WTC11 (cell line): ENCODE results near the gene ITGA1. TPM values are rescaled to one million over a fixed set of nuclear protein-coding genes. Genes with fewer than 3 reads are reported as not detected.

ENCODE experiments used
- ARID4B ChIP-seq: sonication (generic); formaldehyde crosslinking; IDR thresholded peaks from 2 replicates; pipeline ENCODE4 v1.8.0; 2023; ENCODE audit warnings: missing genetic modification reagents, mild to moderate bottlenecking, borderline replicate concordance
- ESRRA ChIP-seq: sonication (generic); formaldehyde crosslinking; IDR thresholded peaks from 2 replicates; pipeline ENCODE4 v1.8.1; 2022; ENCODE audit warnings: mild to moderate bottlenecking, missing genetic modification reagents, borderline replicate concordance
- ETV6 ChIP-seq: sonication (generic); formaldehyde crosslinking; IDR thresholded peaks from 2 replicates; pipeline ENCODE4 v1.8.1; 2022; ENCODE audit warnings: mild to moderate bottlenecking, missing genetic modification reagents
- FOXJ3 ChIP-seq: sonication (generic); formaldehyde crosslinking; IDR thresholded peaks from 2 replicates; pipeline ENCODE4 v1.9.0; 2021; ENCODE audit warnings: missing genetic modification reagents, mild to moderate bottlenecking, borderline replicate concordance
- GABPB1 ChIP-seq: sonication (generic); formaldehyde crosslinking; IDR thresholded peaks from 2 replicates; pipeline ENCODE4 v1.8.1; 2023; ENCODE audit warnings: mild to moderate bottlenecking, missing genetic modification reagents
- GTF2I ChIP-seq: fragments of 250-450 bp; sonication (Bioruptor Pico); conservative IDR thresholded peaks from 2 replicates; pipeline ENCODE4 v1.4.0; 2021; ENCODE audit warnings: mild to moderate bottlenecking
- HMGA2 ChIP-seq: fragments of 250-450 bp; sonication (Bioruptor Pico); IDR thresholded peaks from 2 replicates; pipeline ENCODE4 v1.4.0; 2021; ENCODE audit warnings: mild to moderate bottlenecking, moderate library complexity
- IRF1 ChIP-seq: sonication (generic); formaldehyde crosslinking; IDR thresholded peaks from 2 replicates; pipeline ENCODE4 v1.8.0; 2023; ENCODE audit warnings: missing genetic modification reagents
- NFYB ChIP-seq: sonication (generic); formaldehyde crosslinking; conservative IDR thresholded peaks from 2 replicates; pipeline ENCODE4 v1.8.0; 2022; ENCODE audit warnings: low read depth, missing genetic modification reagents
- NR1H2 ChIP-seq: sonication (generic); formaldehyde crosslinking; IDR thresholded peaks from 2 replicates; pipeline ENCODE4 v1.9.0; 2021; ENCODE audit warnings: mild to moderate bottlenecking, moderate library complexity, missing genetic modification reagents
- PRRX2 ChIP-seq: fragments of 250-450 bp; sonication (Bioruptor Pico); IDR thresholded peaks from 2 replicates; pipeline ENCODE4 v1.8.0; 2021; ENCODE audit warnings: mild to moderate bottlenecking
- RORB ChIP-seq: fragments of 250-450 bp; sonication (Bioruptor Pico); IDR thresholded peaks from 2 replicates; pipeline ENCODE4 v1.9.0; 2021; ENCODE audit warnings: mild to moderate bottlenecking
- SMAD3 ChIP-seq: sonication (generic); formaldehyde crosslinking; IDR thresholded peaks from 2 replicates; pipeline ENCODE4 v1.8.0; 2022; ENCODE audit warnings: missing genetic modification reagents, mild to moderate bottlenecking, borderline replicate concordance
- SP1 ChIP-seq: sonication (generic); formaldehyde crosslinking; conservative IDR thresholded peaks from 2 replicates; pipeline ENCODE4 v1.8.1; 2022; ENCODE audit warnings: missing genetic modification reagents
- TEAD4 ChIP-seq: sonication (generic); formaldehyde crosslinking; IDR thresholded peaks from 2 replicates; pipeline ENCODE4 v1.8.0; 2022; ENCODE audit warnings: mild to moderate bottlenecking, missing genetic modification reagents
- USF2 ChIP-seq: sonication (generic); formaldehyde crosslinking; IDR thresholded peaks from 2 replicates; pipeline ENCODE4 v1.8.1; 2023; ENCODE audit warnings: mild to moderate bottlenecking, missing genetic modification reagents, moderate library complexity
- ZBTB43 ChIP-seq: sonication (generic); formaldehyde crosslinking; IDR thresholded peaks from 2 replicates; pipeline ENCODE4 v1.8.1; 2023; ENCODE audit warnings: mild to moderate bottlenecking, missing genetic modification reagents
- ZNF317 ChIP-seq: sonication (generic); formaldehyde crosslinking; IDR thresholded peaks from 2 replicates; pipeline ENCODE4 v1.8.1; 2023; ENCODE audit warnings: low read depth, mild to moderate bottlenecking, moderate library complexity, missing genetic modification reagents, borderline replicate concordance
- ZNF671 ChIP-seq: fragments of 250-450 bp; sonication (Bioruptor Pico); IDR thresholded peaks from 2 replicates; pipeline ENCODE4 v1.8.0; 2021; ENCODE audit warnings: mild to moderate bottlenecking
- total RNA-seq: library from RNA; stranded (reverse); gene quantifications from 3 replicates; pipeline ENCODE4 v1.2.3, GENCODE V29; 2021
- TF ChIP-seq, protein P1 (sequence below): fragments of 250-450 bp; sonication (Bioruptor Pico); IDR thresholded peaks from 2 replicates; pipeline ENCODE4 v1.9.0; 2021; ENCODE audit warnings: mild to moderate bottlenecking, borderline replicate concordance
- TF ChIP-seq, protein P2 (sequence below): sonication (generic); formaldehyde crosslinking; IDR thresholded peaks from 2 replicates; pipeline ENCODE4 v1.8.1; 2022; ENCODE audit warnings: mild to moderate bottlenecking, missing genetic modification reagents, moderate library complexity, borderline replicate concordance
- TF ChIP-seq, protein P3 (sequence below): sonication (generic); formaldehyde crosslinking; IDR thresholded peaks from 2 replicates; pipeline ENCODE4 v1.8.1; 2023; ENCODE audit warnings: mild to moderate bottlenecking, missing genetic modification reagents

The ITGA1 gene
- total RNA-seq, 1 experiment from 2014 or later = 6.5 TPM

- TF ChIP-seq ZBTB43 (CRISPR knock-in tag) = no peak; the same call in 1 of the 2 replicates
- TF ChIP-seq SMAD3 (CRISPR knock-in tag) = 0 out of 2 replicates have a peak, but pooled peaks have one; percentile 42
- no peak for TF ChIP-seq NR1H2 (CRISPR knock-in tag)
- TF ChIP-seq, protein P1, sequence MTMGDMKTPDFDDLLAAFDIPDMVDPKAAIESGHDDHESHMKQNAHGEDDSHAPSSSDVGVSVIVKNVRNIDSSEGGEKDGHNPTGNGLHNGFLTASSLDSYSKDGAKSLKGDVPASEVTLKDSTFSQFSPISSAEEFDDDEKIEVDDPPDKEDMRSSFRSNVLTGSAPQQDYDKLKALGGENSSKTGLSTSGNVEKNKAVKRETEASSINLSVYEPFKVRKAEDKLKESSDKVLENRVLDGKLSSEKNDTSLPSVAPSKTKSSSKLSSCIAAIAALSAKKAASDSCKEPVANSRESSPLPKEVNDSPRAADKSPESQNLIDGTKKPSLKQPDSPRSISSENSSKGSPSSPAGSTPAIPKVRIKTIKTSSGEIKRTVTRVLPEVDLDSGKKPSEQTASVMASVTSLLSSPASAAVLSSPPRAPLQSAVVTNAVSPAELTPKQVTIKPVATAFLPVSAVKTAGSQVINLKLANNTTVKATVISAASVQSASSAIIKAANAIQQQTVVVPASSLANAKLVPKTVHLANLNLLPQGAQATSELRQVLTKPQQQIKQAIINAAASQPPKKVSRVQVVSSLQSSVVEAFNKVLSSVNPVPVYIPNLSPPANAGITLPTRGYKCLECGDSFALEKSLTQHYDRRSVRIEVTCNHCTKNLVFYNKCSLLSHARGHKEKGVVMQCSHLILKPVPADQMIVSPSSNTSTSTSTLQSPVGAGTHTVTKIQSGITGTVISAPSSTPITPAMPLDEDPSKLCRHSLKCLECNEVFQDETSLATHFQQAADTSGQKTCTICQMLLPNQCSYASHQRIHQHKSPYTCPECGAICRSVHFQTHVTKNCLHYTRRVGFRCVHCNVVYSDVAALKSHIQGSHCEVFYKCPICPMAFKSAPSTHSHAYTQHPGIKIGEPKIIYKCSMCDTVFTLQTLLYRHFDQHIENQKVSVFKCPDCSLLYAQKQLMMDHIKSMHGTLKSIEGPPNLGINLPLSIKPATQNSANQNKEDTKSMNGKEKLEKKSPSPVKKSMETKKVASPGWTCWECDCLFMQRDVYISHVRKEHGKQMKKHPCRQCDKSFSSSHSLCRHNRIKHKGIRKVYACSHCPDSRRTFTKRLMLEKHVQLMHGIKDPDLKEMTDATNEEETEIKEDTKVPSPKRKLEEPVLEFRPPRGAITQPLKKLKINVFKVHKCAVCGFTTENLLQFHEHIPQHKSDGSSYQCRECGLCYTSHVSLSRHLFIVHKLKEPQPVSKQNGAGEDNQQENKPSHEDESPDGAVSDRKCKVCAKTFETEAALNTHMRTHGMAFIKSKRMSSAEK (CRISPR knock-in tag) = no peak
- 0 out of 2 replicates have a peak, but pooled peaks have one; percentile 42 for TF ChIP-seq GABPB1 (CRISPR knock-in tag)
- no peak; the same call in 1 of the 2 replicates for TF ChIP-seq ZNF671 (CRISPR knock-in tag)
- no peak for TF ChIP-seq ARID4B (CRISPR knock-in tag)
- TF ChIP-seq, protein P2, sequence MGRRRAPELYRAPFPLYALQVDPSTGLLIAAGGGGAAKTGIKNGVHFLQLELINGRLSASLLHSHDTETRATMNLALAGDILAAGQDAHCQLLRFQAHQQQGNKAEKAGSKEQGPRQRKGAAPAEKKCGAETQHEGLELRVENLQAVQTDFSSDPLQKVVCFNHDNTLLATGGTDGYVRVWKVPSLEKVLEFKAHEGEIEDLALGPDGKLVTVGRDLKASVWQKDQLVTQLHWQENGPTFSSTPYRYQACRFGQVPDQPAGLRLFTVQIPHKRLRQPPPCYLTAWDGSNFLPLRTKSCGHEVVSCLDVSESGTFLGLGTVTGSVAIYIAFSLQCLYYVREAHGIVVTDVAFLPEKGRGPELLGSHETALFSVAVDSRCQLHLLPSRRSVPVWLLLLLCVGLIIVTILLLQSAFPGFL (CRISPR knock-in tag) = no peak
- no peak for TF ChIP-seq USF2 (CRISPR knock-in tag)
- TF ChIP-seq, protein P3, sequence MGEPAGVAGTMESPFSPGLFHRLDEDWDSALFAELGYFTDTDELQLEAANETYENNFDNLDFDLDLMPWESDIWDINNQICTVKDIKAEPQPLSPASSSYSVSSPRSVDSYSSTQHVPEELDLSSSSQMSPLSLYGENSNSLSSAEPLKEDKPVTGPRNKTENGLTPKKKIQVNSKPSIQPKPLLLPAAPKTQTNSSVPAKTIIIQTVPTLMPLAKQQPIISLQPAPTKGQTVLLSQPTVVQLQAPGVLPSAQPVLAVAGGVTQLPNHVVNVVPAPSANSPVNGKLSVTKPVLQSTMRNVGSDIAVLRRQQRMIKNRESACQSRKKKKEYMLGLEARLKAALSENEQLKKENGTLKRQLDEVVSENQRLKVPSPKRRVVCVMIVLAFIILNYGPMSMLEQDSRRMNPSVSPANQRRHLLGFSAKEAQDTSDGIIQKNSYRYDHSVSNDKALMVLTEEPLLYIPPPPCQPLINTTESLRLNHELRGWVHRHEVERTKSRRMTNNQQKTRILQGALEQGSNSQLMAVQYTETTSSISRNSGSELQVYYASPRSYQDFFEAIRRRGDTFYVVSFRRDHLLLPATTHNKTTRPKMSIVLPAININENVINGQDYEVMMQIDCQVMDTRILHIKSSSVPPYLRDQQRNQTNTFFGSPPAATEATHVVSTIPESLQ (CRISPR knock-in tag) = no peak
- TF ChIP-seq ESRRA (CRISPR knock-in tag) = no peak
- TF ChIP-seq ETV6 (CRISPR knock-in tag) = peak; percentile 80
- no peak for TF ChIP-seq IRF1
- TF ChIP-seq HMGA2 (CRISPR knock-in tag) = no peak
- TF ChIP-seq PRRX2 = no peak
- TF ChIP-seq FOXJ3 (CRISPR knock-in tag) = no peak
- TF ChIP-seq RORB = no peak
- TF ChIP-seq ZNF317 = no peak
- TF ChIP-seq SP1 (CRISPR knock-in tag) = 0 out of 2 replicates have a peak, but pooled peaks have one; percentile 29
- TF ChIP-seq NFYB (CRISPR knock-in tag) = no peak
- TF ChIP-seq TEAD4 (CRISPR knock-in tag) = no peak
- TF ChIP-seq GTF2I = no peak
Observed at GRCh38 chr5:52787600-52788504, at the start of gene ITGA1, which contains the start of gene PELO (continued).
